IMR-90 (cell line): ENCODE data around the gene CLCF1. TPM values are rescaled to one million over a fixed set of nuclear protein-coding genes. Genes with fewer than 3 reads are reported as not detected.
"Not testable (repeated sequence)": the region's sequence is repeated elsewhere in the genome, so short reads cannot be mapped to it uniquely, and the experiment has no call there.

Experiments used
- ATAC-seq: fragments of 200-7000 bp; cut with Tn5 transposase; 2 replicates; pipeline ENCODE4 v1.9.1; 2020; ENCODE audit warnings: low read depth, mild to moderate bottlenecking, moderate library complexity
- BruUV-seq: library from RNA; stranded (reverse); fragments of 400-500 nt; replicated peaks from 2 replicates; lab custom pipeline; 2021; lab: Mats Ljungman, UMichigan
- CTCF ChIA-PET: fragments of 300-600 bp; formaldehyde crosslinking; extraction: SDS; loops from one replicate; lab custom pipeline; 2021; ENCODE audit warnings: antibody characterized with exemption; lab: Yijun Ruan, JAX
- POLR2A ChIA-PET: fragments of 300-600 bp; sonication (Branson Sonifier 250); formaldehyde crosslinking; loops from one replicate; lab custom pipeline; 2022; ENCODE audit warnings: antibody characterized with exemption; ENCODE audit not compliant: unreplicated experiment; lab: Charles Lee
- DNase-seq: peaks from one replicate; pipeline ENCODE4 v3.0.0; 2013
- H2AFZ ChIP-seq: replicated peaks from 2 replicates; pipeline ENCODE3; 2013; ENCODE audit warnings: low read length, mild to moderate bottlenecking; ENCODE audit not compliant: poor library complexity
- H2AK5ac ChIP-seq: 2 replicates; pipeline ENCODE4 v1.6.1; 2013; ENCODE audit warnings: low read depth, low read length, inconsistent platforms
- H2AK9ac ChIP-seq: replicated peaks from 2 replicates; pipeline ENCODE3; 2013; ENCODE audit warnings: mild to moderate bottlenecking, low read depth, low read length, moderate library complexity; ENCODE audit not compliant: poor library complexity
- H2BK120ac ChIP-seq: 2 replicates; pipeline ENCODE4 v1.6.1; 2013; ENCODE audit warnings: low read depth, low read length, inconsistent platforms
- H2BK15ac ChIP-seq: 3 replicates; pipeline ENCODE4 v1.6.1; 2013; ENCODE audit warnings: low read depth, low read length, inconsistent platforms
- H2BK20ac ChIP-seq: 2 replicates; pipeline ENCODE4 v1.6.1; 2013; ENCODE audit warnings: low read depth, mild to moderate bottlenecking, inconsistent platforms, low read length, moderate library complexity
- H2BK5ac ChIP-seq: 2 replicates; pipeline ENCODE4 v1.6.1; 2013; ENCODE audit warnings: mild to moderate bottlenecking, low read depth, low read length, inconsistent platforms; ENCODE audit not compliant: poor library complexity, severe bottlenecking
- H3K14ac ChIP-seq: replicated peaks from 2 replicates; pipeline ENCODE4 v1.6.1; 2013; ENCODE audit warnings: low read depth, low read length, inconsistent platforms
- H3K18ac ChIP-seq: 2 replicates; pipeline ENCODE4 v1.6.1; 2013; ENCODE audit warnings: low read depth, low read length, control low read depth
- H3K23ac ChIP-seq: 2 replicates; pipeline ENCODE4 v1.6.1; 2013; ENCODE audit warnings: low read depth, low read length, inconsistent platforms
- H3K27ac ChIP-seq: 2 replicates; pipeline ENCODE4 v1.5.1; 2013; ENCODE audit warnings: mild to moderate bottlenecking, control low read depth, low read length; ENCODE audit not compliant: insufficient read depth
- H3K27me3 ChIP-seq: 2 replicates; pipeline ENCODE4 v1.6.1; 2013; ENCODE audit warnings: low read length; ENCODE audit not compliant: control insufficient read depth, insufficient read depth
- H3K36me3 ChIP-seq: 2 replicates; pipeline ENCODE4 v1.6.1; 2013; ENCODE audit warnings: low read length, mixed read lengths; ENCODE audit not compliant: control insufficient read depth, insufficient read depth
- H3K4ac ChIP-seq: 2 replicates; pipeline ENCODE4 v1.6.1; 2013; ENCODE audit warnings: low read depth, low read length, inconsistent platforms
- H3K4me1 ChIP-seq: 2 replicates; pipeline ENCODE4 v1.6.1; 2013; ENCODE audit warnings: low read length, mixed read lengths; ENCODE audit not compliant: control insufficient read depth, insufficient read depth
- H3K4me2 ChIP-seq: 2 replicates; pipeline ENCODE4 v1.6.1; 2013; ENCODE audit warnings: low read depth, mild to moderate bottlenecking, control low read depth, low read length, moderate library complexity
- H3K4me3 ChIP-seq: 2 replicates; pipeline ENCODE4 v1.5.1; 2013; ENCODE audit warnings: low read depth, mild to moderate bottlenecking, control low read depth, low read length, moderate library complexity; ENCODE audit not compliant: insufficient read depth
- H3K56ac ChIP-seq: 2 replicates; pipeline ENCODE4 v1.6.1; 2013; ENCODE audit warnings: low read length, inconsistent platforms; ENCODE audit not compliant: insufficient read depth; ENCODE audit errors: extremely low read depth
- H3K79me1 ChIP-seq, 2 experiments: 2 replicates each; pipeline ENCODE4 v1.6.1; 2013; ENCODE audit warnings: low read length in 2 of 2, inconsistent platforms in 1 of 2, low read depth in 1 of 2
- H3K9ac ChIP-seq: 2 replicates; pipeline ENCODE4 v1.6.1; 2013; ENCODE audit warnings: low read depth, low read length, control low read depth
- H3K9me1 ChIP-seq: 2 replicates; pipeline ENCODE4 v1.6.1; 2013; ENCODE audit warnings: low read length, inconsistent platforms; ENCODE audit not compliant: insufficient read depth
- H3K9me3 ChIP-seq: 2 replicates; pipeline ENCODE4 v1.6.1; 2013; ENCODE audit warnings: low read length; ENCODE audit not compliant: control insufficient read depth, insufficient read depth
- H4K20me1 ChIP-seq: 2 replicates; pipeline ENCODE4 v1.6.1; 2013; ENCODE audit warnings: low read length, inconsistent platforms; ENCODE audit not compliant: insufficient read depth
- H4K5ac ChIP-seq: 2 replicates; pipeline ENCODE4 v1.6.1; 2013; ENCODE audit warnings: mild to moderate bottlenecking, low read depth, low read length, control low read depth
- H4K8ac ChIP-seq, 2 experiments: 2 replicates each; pipeline ENCODE4 v1.6.1; 2013; ENCODE audit warnings: low read depth in 2 of 2, low read length in 2 of 2, control low read depth in 1 of 2, inconsistent platforms in 1 of 2
- H4K91ac ChIP-seq: 2 replicates; pipeline ENCODE4 v1.6.1; 2013; ENCODE audit warnings: low read depth, low read length, inconsistent platforms; ENCODE audit not compliant: insufficient read depth
- WGBS, 2 experiments: methylation state at CpG; one replicate each; pipeline versions ENCODE4 v1.1.5 to v1.1.7; 2013; ENCODE audit warnings: missing lambda C conversion rate in 2 of 2; ENCODE audit not compliant: insufficient read length in 1 of 2; ENCODE audit errors: extremely low coverage in 2 of 2; 5-methylcytosine and 5-hydroxymethylcytosine counted together
- dilution Hi-C: fragments of 300-500 bp; cut with HindIII; formaldehyde crosslinking; loops from one replicate; pipeline ENCODE4 v1.14.3; 2018; ENCODE audit warnings: low sequenced_read_pairs; ENCODE audit not compliant: unreplicated experiment
- in situ Hi-C: fragments of 300-500 bp; cut with MboI; formaldehyde crosslinking; loops from 3 replicates; pipeline ENCODE4 v1.14.3; 2019; ENCODE audit warnings: low sequenced_read_pairs, inconsistent platforms, mixed read lengths
- intact Hi-C: fragments of 100-400 bp; cut with micrococcal nuclease; formaldehyde crosslinking; loops from 2 replicates; pipeline ENCODE4 v1.10.0; 2022
- polyA plus RNA-seq, 3 experiments: library from polyadenylated mRNA; depleted of rRNA; stranded (reverse); fragments of >200 nt; gene quantifications; 2 replicates each; pipeline ENCODE4 v1.2.3, GENCODE V29; 2012; ENCODE audit warnings: low replicate concordance in 1 of 3
- total RNA-seq: library from RNA; depleted of rRNA; stranded (reverse); fragments of >200 nt; gene quantifications from 2 replicates; pipeline ENCODE4 v1.2.3, GENCODE V29; 2012

Gene CLCF1
- total and polyA plus RNA-seq, 2 of the 4 experiments (the other 2 are of a cell fraction): 5.6 to 27.8 TPM

GRCh38 chr11:67403085-67403484, 29.7 kb upstream of the CLCF1 start:
- H3K27me3 ChIP-seq: peaks cover 10% of the 10 kb centered on the region
- H2AFZ ChIP-seq, H2BK5ac ChIP-seq, H3K27ac ChIP-seq, H3K4me2 ChIP-seq, ATAC-seq, H2BK20ac ChIP-seq, in situ Hi-C loops, H3K23ac ChIP-seq, H4K5ac ChIP-seq, DNase-seq, H3K18ac ChIP-seq, H3K4ac ChIP-seq, H3K4me3 ChIP-seq, H3K9ac ChIP-seq, intact Hi-C loops, H3K56ac ChIP-seq, CTCF ChIA-PET, H2BK120ac ChIP-seq, H4K91ac ChIP-seq, H2BK15ac ChIP-seq, POLR2A ChIA-PET, BruUV-seq, H3K9me1 ChIP-seq, dilution Hi-C loops, H2AK5ac ChIP-seq, H2AK9ac ChIP-seq, H3K14ac ChIP-seq, H3K9me3 ChIP-seq: not testable (repeated sequence)
- peaks cover 13% of the 10 kb centered on the region for H3K4me1 ChIP-seq
- WGBS, 2 experiments: 89% methylated on average over 3 of the region's 9 CpGs; no CpG with 5 or more reads in 1 of the 2 experiments
- H4K8ac ChIP-seq: peak overlapping the region in 1 of 2 experiments; percentile 23; a peak in 2 of 4 replicates
- peaks cover 17 to 28% of the 10 kb centered on the region in 2 experiments; a peak in 3 of 4 replicates for H3K79me1 ChIP-seq
- peaks cover 26% of the 10 kb centered on the region for H4K20me1 ChIP-seq
- H3K36me3 ChIP-seq: peaks cover 23% of the 10 kb centered on the region

DNA sequence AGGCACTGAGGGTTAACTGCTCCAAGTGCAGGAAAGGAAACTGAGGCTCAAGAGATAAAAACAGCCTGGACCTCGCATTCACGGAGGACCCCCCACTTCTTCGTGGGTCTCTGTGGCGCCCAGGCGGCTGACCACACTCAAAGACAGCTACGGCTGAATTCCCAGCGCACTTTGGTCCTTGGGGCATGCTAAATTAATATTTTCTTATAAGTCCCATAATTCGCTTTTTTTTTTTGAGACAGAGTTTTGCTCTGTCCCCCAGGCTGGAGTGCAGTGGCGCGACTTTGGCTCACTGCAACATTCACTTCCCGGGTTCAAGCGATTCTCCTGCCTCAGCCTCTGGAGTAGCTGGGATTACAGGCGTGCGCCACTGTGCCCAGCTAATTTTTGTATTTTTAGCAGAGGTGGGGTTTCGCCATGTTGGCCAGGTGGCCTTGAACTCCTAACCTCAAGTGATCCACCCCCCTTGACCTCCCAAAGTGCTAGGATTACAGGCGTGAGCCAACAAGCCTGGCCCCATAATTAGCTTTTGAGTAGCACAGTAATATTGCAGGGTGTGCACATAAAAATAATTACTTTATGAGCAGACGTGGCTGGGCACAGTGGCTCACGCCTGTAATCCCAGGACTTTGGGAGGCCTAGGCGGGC, 28.9 kb upstream of the CLCF1 start:
- not testable (repeated sequence) for DNase-seq

More for the DNA sequence above, 28.9 kb upstream of the CLCF1 start:
- BruUV-seq, in situ Hi-C loops, H3K9me3 ChIP-seq, ATAC-seq, H3K27me3 ChIP-seq, H2BK20ac ChIP-seq, dilution Hi-C loops, H3K9me1 ChIP-seq, intact Hi-C loops: not testable (repeated sequence)
- Histone ChIP-seq H2AFZ (peak overlapping the region; percentile 99), H2AK9ac (peak overlapping the region; percentile 97), H3K79me1 (peaks cover 17 to 35% of the 10 kb centered on the region in 2 experiments; a peak in 3 of 4 replicates), H3K27ac (peak overlapping the region; percentile 95), H4K8ac (peak overlapping the region; percentile 97 to 100), H2BK5ac (peak overlapping the region; percentile 94), H3K36me3 (peaks cover 31% of the 10 kb centered on the region), H2BK120ac (peak overlapping the region; percentile 91), H3K9ac (peak overlapping the region; percentile 86), H3K23ac (peak overlapping the region; percentile 78), H4K20me1 (peaks cover 30% of the 10 kb centered on the region), H3K56ac (peak overlapping the region; percentile 90), H3K14ac (peak overlapping the region; percentile 99), H2AK5ac (peak overlapping the region; percentile 95), H3K18ac (peak overlapping the region; percentile 99), H4K91ac (peak overlapping the region; percentile 92), H2BK15ac (peak overlapping the region; percentile 72; the same call in 1 of the 3 replicates), H3K4me3 (peak overlapping the region; percentile 48; the same call in 1 of the 2 replicates), H3K4me1 (peaks cover 13% of the 10 kb centered on the region), H3K4me2 (peak overlapping the region; percentile 96), H3K4ac (peak overlapping the region; percentile 97), H4K5ac (peak overlapping the region; percentile 100)
- ChIA-PET CTCF (interaction anchor here (0.9 to 1.5 kb wide), 4 partner anchors 10 to 67 kb away, joined by 3 to 7 read pairs (median 6); partner anchors contain the start of genes RAD9A and TMEM134), POLR2A (interaction anchor here (0.6 to 0.9 kb wide), 3 partner anchors 11 to 132 kb away, joined by 3 to 4 read pairs (median 3); no protein-coding TSS in a partner anchor)
- 38% methylated on average over 5 of the region's 19 CpGs; no CpG with 5 or more reads in 1 of the 2 experiments for whole genome bisulfite sequencing, 2 experiments
